Measurements from ENCODE around the gene EML6.
"Not testable (repeated sequence)": the region's sequence is repeated elsewhere in the genome, so short reads cannot be mapped to it uniquely, and the experiment has no call there.

Gene EML6

GRCh38 chr2:54850171-54851122, 127.0 kb downstream of the EML6 start:
- no peak for DNase-seq (ENCODE audit: low spot score)

GRCh38 chr2:54853616-54854310, 130.3 kb downstream of the EML6 start:
- no peak for DNase-seq (ENCODE audit: low spot score)

- no peak for DNase-seq (ENCODE audit: low spot score)
Measured at GRCh38 chr2:54855434-54855833, 132.0 kb downstream of the EML6 start.

- DNase-seq (ENCODE audit: low spot score), result no peak
Measured at GRCh38 chr2:54858021-54858681, 134.7 kb downstream of the EML6 start.

- DNase-seq (ENCODE audit: low spot score), result no peak
Measured at GRCh38 chr2:54859416-54859815, 136.0 kb downstream of the EML6 start.

GRCh38 chr2:54859997-54860701, 136.7 kb downstream of the EML6 start:
- DNase-seq (ENCODE audit: low spot score), result no peak

GRCh38 chr2:54862229-54862628, 138.8 kb downstream of the EML6 start:
- DNase-seq (ENCODE audit: low spot score), result no peak

GRCh38 chr2:54862742-54863141, 139.3 kb downstream of the EML6 start:
- no peak for DNase-seq (ENCODE audit: low spot score)

GRCh38 chr2:54863660-54864059, 140.2 kb downstream of the EML6 start:
- no peak for DNase-seq (ENCODE audit: low spot score)

GRCh38 chr2:54864096-54864495, 140.6 kb downstream of the EML6 start:
- no peak for DNase-seq (ENCODE audit: low spot score)

GRCh38 chr2:54864727-54865126, 141.3 kb downstream of the EML6 start:
- DNase-seq (ENCODE audit: low spot score), result no peak

- no peak for DNase-seq (ENCODE audit: low spot score)
Measured at GRCh38 chr2:54866179-54866578, 142.7 kb downstream of the EML6 start.

GRCh38 chr2:54866868-54867267, 143.4 kb downstream of the EML6 start:
- no peak for DNase-seq (ENCODE audit: low spot score)

GRCh38 chr2:54867457-54867856, 144.0 kb downstream of the EML6 start:
- DNase-seq (ENCODE audit: low spot score), result no peak

GRCh38 chr2:54871457-54872107, 148.1 kb downstream of the EML6 start:
- no peak for DNase-seq (ENCODE audit: low spot score)

GRCh38 chr2:54872780-54873179, 149.3 kb downstream of the EML6 start:
- DNase-seq (ENCODE audit: low spot score), result no peak

GRCh38 chr2:54873236-54873635, 149.8 kb downstream of the EML6 start:
- DNase-seq (ENCODE audit: low spot score), result not testable (repeated sequence)

GRCh38 chr2:54876764-54877163, 153.3 kb downstream of the EML6 start:
- no peak for DNase-seq (ENCODE audit: low spot score)

GRCh38 chr2:54878182-54878581, 154.7 kb downstream of the EML6 start:
- no peak for DNase-seq (ENCODE audit: low spot score)

- DNase-seq (ENCODE audit: low spot score), result no peak
Measured at GRCh38 chr2:54879032-54879431, 155.6 kb downstream of the EML6 start.

- DNase-seq (ENCODE audit: low spot score), result no peak
Measured at GRCh38 chr2:54879598-54880332, 156.3 kb downstream of the EML6 start.
